Osteoblast (primary cell): ENCODE results near the gene LRFN4. TPM values are rescaled to one million over a fixed set of nuclear protein-coding genes. Genes with fewer than 3 reads are reported as not detected.
A peak's percentile ranks its signal among the peaks of the same experiment; 100 is the strongest.

Source experiments
- DNase-seq: peaks from one replicate; pipeline ENCODE4 v3.0.0; 2011; ENCODE audit warnings: low spot score, mixed read lengths; ENCODE audit not compliant: insufficient read length; ENCODE audit errors: missing footprints
- H2AFZ ChIP-seq: 2 replicates; pipeline ENCODE4 v1.6.0; 2011; ENCODE audit warnings: mild to moderate bottlenecking, low read length
- H3K27ac ChIP-seq: 2 replicates; pipeline ENCODE4 v1.5.1; 2011; ENCODE audit warnings: mild to moderate bottlenecking, low read depth, low read length, moderate library complexity
- H3K27me3 ChIP-seq: 2 replicates; pipeline ENCODE4 v1.6.0; 2012; ENCODE audit warnings: mild to moderate bottlenecking, control low read depth, inconsistent platforms, low read length, moderate library complexity; ENCODE audit not compliant: insufficient read depth
- H3K36me3 ChIP-seq: 2 replicates; pipeline ENCODE4 v1.5.1; 2011; ENCODE audit warnings: mild to moderate bottlenecking, low read length, control low read depth, moderate library complexity; ENCODE audit not compliant: insufficient read depth
- H3K4me1 ChIP-seq: 2 replicates; pipeline ENCODE4 v1.5.1; 2011; ENCODE audit warnings: mild to moderate bottlenecking, low read length, control low read depth, moderate library complexity; ENCODE audit not compliant: insufficient read depth
- H3K4me2 ChIP-seq: 2 replicates; pipeline ENCODE4 v1.6.0; 2011; ENCODE audit warnings: mild to moderate bottlenecking, low read length; ENCODE audit not compliant: insufficient read depth
- H3K4me3 ChIP-seq: fragments of 200-600 bp; sonication (generic); 3 replicates; pipeline ENCODE4 v1.5.1; 2012; ENCODE audit warnings: mild to moderate bottlenecking, low read length, inconsistent platforms; ENCODE audit not compliant: insufficient read depth
- H3K79me2 ChIP-seq: 2 replicates; pipeline ENCODE4 v1.6.0; 2012; ENCODE audit warnings: mild to moderate bottlenecking, low read length, control low read depth, inconsistent platforms; ENCODE audit not compliant: insufficient read depth
- H3K9me3 ChIP-seq: 2 replicates; pipeline ENCODE4 v1.5.1; 2011; ENCODE audit warnings: low read depth, low read length, control low read depth
- H4K20me1 ChIP-seq: 2 replicates; pipeline ENCODE4 v1.6.0; 2012; ENCODE audit warnings: mild to moderate bottlenecking, low read length, control low read depth; ENCODE audit not compliant: insufficient read depth
- total RNA-seq: library from RNA; depleted of rRNA; stranded (reverse); fragments of >200 nt; gene quantifications from 2 replicates; pipeline ENCODE4 v1.2.3, GENCODE V29; 2012
- TF ChIP-seq, protein P1 (sequence below): IDR thresholded peaks from 2 replicates; pipeline ENCODE4 v1.5.1; 2011; ENCODE audit warnings: mild to moderate bottlenecking, low read depth, low read length, moderate library complexity; ENCODE audit errors: extremely low read depth

LRFN4 gene
- total RNA-seq, 1 donor: 16.3 TPM

DNA sequence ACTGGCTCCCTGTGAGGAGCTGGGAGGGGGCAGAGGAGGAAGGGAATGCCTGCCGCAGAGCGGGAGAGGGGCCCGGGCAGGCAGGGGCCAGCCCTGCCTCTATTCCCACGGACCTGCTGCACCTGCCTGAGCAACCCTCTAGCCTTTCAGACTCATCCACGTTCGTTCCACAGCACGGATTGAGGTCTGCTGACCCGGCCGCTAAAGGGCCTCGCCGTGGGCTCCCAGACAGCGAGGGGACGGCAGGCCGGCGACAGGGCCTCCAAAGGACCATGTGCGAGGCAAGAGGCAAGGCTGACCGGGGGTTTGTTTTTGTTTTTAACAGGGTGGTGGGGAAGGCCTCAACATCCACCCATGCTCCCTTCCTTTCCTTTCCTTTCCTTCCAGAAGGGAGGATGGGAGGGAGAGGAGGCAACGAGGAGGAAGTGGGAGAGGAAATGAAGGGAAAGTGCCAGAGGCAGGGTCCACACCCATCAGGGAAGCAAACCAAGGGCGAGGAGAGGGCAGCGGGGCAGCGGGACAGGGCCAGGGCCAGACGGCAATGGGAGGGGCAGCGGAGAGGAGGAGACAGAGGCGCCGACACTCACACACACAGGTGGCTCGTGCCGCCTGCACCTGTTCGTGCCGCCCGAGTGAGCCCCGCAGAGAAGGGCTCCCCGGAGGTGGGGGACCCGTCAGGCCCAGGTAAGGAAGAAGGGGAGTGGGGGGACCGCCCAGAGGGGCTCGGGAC, 7.5 kb downstream of the LRFN4 start:
- TF ChIP-seq, protein P1, sequence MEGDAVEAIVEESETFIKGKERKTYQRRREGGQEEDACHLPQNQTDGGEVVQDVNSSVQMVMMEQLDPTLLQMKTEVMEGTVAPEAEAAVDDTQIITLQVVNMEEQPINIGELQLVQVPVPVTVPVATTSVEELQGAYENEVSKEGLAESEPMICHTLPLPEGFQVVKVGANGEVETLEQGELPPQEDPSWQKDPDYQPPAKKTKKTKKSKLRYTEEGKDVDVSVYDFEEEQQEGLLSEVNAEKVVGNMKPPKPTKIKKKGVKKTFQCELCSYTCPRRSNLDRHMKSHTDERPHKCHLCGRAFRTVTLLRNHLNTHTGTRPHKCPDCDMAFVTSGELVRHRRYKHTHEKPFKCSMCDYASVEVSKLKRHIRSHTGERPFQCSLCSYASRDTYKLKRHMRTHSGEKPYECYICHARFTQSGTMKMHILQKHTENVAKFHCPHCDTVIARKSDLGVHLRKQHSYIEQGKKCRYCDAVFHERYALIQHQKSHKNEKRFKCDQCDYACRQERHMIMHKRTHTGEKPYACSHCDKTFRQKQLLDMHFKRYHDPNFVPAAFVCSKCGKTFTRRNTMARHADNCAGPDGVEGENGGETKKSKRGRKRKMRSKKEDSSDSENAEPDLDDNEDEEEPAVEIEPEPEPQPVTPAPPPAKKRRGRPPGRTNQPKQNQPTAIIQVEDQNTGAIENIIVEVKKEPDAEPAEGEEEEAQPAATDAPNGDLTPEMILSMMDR: no peak
- H3K27me3 ChIP-seq: no peaks in the 10 kb centered on the region
- H3K4me2 ChIP-seq: no peak overlapping the region
- no peaks in the 10 kb centered on the region for H3K4me1 ChIP-seq
- no peaks in the 10 kb centered on the region for H3K36me3 ChIP-seq
- H4K20me1 ChIP-seq: no peaks in the 10 kb centered on the region
- H3K4me3 ChIP-seq: no peak overlapping the region
- H3K9me3 ChIP-seq: no peaks in the 10 kb centered on the region
- no peak overlapping the region for H3K27ac ChIP-seq
- peak; percentile 71 for DNase-seq
- H2AFZ ChIP-seq: no peak overlapping the region
- no peaks in the 10 kb centered on the region for H3K79me2 ChIP-seq

DNA sequence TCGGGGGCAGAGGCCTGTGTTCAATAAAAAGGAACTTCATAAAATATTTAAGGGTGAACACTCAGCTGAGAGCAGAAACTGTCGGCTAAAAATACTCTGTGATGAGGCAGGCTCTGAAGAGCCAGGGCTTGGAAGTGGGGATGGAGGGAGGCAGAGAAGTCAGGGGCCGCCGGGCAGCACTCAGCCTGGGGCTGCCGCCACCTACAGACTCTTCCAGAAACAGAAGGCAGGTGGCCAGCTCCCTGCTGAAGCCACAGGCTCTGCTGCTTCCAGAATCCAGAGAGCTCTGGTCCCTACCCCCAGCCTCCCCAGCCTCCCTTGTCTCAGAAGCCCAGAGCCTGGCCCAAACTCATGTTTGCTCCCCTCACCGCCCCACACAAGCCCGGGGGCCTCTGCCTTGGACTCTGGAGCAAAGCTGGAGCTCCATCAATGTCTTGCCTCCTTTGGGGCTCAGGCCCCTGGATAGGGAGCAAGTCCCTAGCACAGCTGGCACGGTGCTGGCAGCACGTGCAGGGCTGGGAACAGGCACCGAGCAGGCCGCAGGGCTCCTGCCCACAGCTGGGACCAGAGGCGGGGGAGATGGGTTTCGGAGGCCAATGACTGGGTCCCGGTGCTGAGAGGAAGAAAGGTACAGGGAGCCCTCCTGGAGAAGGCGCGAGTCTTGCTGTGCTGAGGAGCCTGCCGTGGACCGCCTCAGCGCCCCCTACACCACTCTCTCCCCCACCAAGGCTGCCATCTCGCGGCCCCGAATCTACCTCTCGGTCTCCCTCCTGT, 8.2 kb downstream of the LRFN4 start:
- H3K4me2 ChIP-seq: no peak overlapping the region
- no peaks in the 10 kb centered on the region for H3K79me2 ChIP-seq
- no peaks in the 10 kb centered on the region for H3K4me1 ChIP-seq
- no peak overlapping the region for H3K27ac ChIP-seq
- peak; percentile 88 for DNase-seq
- no peaks in the 10 kb centered on the region for H4K20me1 ChIP-seq
- H2AFZ ChIP-seq: no peak overlapping the region
- TF ChIP-seq, protein P1: no peak
- no peaks in the 10 kb centered on the region for H3K9me3 ChIP-seq
- H3K4me3 ChIP-seq: no peak overlapping the region
- H3K27me3 ChIP-seq: no peaks in the 10 kb centered on the region
- no peaks in the 10 kb centered on the region for H3K36me3 ChIP-seq

GRCh38 chr11:66866007-66866406, 9.1 kb downstream of the LRFN4 start:
- Histone ChIP-seq H4K20me1 (no peaks in the 10 kb centered on the region), H2AFZ (no peak overlapping the region), H3K27me3 (no peaks in the 10 kb centered on the region), H3K36me3 (no peaks in the 10 kb centered on the region), H3K9me3 (no peaks in the 10 kb centered on the region), H3K27ac (no peak overlapping the region), H3K4me1 (no peaks in the 10 kb centered on the region), H3K4me2 (no peak overlapping the region), H3K4me3 (no peak overlapping the region), H3K79me2 (no peaks in the 10 kb centered on the region)
- peak; percentile 66 for DNase-seq
- TF ChIP-seq, protein P1: no peak

DNA sequence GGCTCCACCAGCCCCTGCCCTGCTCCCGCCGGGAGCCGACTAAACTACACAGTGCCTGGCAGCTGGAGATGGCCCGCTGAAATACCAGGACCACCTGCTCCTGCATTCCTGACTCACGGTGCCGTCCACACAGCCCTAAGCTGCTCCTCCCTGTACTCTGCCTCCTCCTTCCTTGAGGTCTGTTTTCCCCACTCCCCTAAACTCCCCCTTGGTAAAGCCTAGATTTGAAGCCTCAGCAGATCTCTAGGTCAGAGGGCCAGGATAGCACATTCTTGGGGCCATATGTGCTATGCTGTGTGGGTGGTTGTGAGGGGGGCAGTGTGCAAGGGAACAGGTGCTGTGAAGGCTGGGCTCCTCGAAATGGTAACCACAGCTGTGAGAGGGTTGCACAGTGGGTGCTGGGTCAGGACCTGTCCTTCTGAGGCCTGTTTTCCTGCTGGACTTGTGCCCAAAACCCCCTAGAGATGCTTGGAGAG, 9.7 kb downstream of the LRFN4 start:
- no peak overlapping the region for H3K4me2 ChIP-seq
- no peak overlapping the region for H2AFZ ChIP-seq
- no peaks in the 10 kb centered on the region for H4K20me1 ChIP-seq
- H3K4me3 ChIP-seq: no peak overlapping the region
- H3K4me1 ChIP-seq: no peaks in the 10 kb centered on the region
- TF ChIP-seq, protein P1: no peak
- H3K9me3 ChIP-seq: no peaks in the 10 kb centered on the region
- DNase-seq: peak; percentile 76
- no peaks in the 10 kb centered on the region for H3K79me2 ChIP-seq
- H3K36me3 ChIP-seq: no peaks in the 10 kb centered on the region
- no peak overlapping the region for H3K27ac ChIP-seq
- H3K27me3 ChIP-seq: no peaks in the 10 kb centered on the region
